OCI-M2 (cell line): ENCODE results near the gene PAN3.

ENCODE experiments used
- DNase-seq: peaks from one replicate; lab custom pipeline; 2025; ENCODE audit not compliant: unreplicated experiment; lab: John Stamatoyannopoulos, UW

The PAN3 gene

DNA sequence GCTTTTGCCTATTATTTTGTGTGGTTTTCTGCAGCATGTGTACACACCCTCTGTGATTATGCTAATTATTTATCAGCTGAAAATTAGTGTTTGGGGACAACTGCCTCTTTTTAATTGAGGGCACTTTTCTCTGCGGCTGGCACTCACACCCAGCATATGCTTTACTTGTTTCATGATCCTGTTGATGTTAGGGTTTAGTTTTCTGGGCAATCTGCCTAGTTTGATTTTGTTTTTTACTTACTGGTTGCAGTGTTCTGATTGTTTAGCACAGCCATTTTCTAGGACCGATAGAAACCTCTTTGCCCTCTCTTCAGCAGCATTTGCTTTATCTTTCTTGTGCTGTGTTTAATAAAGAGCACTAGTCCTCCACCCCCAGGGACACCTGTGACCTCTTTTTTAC, 161.6 kb downstream of the PAN3 start:
- DNase-seq = no peak

DNA sequence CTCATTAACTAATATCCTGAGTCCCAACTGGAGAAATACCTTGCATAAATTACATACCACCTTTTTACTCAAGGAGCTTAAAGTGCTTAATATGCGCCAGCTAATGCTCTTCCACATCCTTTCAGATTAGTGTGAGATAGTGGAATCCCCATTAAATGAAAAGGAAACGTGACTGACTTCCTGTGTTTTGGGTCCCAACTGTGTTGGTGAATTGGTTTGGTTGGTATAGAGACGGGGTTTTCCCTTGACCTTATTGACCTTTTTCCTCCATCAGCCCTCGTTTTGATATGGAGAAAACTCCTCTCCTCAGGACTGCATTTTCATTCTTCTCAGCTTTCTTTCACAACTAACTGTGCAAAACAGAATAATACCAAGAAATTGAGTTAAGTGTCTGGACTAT, 163.5 kb downstream of the PAN3 start:
- DNase-seq = no peak

DNA sequence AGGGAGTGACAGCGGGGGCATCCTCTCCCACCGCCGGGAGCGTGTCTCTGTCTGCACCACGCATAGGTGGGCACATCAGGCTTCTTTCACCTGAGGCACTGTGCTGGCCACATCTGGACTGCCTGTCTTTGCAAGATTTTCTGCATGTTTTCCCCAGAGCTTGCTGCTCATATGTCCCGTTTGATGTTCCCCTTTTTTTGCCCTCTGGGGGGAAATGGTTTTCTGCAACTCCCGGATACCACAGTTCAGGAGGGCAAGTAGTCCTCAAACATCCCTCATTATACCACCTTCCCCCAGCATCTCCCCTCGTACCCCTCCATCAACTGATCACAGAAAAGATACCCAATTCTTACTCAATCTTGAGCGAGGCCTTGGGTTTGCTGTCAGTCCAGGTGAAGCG, 168.0 kb downstream of the PAN3 start:
- no peak for DNase-seq

DNA sequence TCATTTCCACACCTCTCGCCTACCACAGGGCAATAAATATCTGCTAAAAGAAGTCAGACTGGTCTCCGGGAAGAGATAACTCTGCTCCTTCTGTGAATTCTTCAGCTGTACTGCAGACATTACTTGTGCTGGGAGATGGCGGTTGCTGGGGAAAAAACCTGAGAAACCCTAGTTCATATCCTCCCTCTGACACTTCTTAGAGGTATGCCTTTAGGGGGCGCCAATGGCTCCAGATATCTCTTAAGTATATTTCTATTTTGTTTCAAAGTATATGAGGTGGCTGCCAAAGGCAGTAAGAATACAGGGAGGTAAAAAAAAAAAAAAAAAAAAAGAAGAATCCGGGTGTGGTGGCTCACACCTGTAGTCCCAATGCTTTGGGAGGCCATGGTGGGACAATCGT, 175.2 kb downstream of the PAN3 start:
- DNase-seq = no peak

DNA sequence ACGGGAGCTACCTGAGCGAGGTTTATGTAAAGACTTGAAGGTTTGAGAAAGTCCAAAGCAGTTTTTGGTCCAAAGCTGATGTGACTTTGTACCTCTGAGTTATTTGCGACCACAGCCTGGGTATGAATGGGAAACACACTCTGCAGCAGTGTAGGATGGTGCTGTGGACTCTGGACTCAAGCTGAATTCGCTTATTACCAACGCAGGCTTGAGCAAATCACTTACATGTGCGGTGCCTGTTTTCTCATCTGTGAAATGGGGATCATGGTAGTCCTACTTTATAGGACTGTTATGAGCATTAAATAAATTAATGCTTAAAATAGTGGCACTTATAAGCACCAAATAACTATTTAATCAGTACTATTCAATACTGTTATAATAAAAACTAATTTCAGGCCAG, 176.5 kb downstream of the PAN3 start:
- no peak for DNase-seq

DNA sequence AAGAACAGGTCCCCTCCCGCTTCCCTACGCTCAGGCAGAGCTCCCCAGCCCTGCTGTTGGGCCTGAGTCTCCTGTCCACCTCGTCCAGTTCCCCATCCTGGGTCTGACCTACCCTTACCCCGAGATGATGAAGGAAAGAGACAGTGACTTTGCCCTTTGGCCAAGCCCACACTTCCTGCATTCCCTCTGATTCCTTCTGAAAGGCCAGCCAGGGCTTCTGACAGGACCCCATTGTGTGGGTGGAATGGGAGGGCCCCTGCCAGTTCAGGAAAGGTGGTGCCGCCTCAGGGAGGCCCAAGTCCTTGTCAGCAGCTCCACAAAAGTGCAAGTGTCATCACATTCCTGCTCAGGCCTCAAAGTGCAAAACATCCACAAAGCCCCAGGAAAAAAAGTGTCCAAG, 177.8 kb downstream of the PAN3 start:
- no peak for DNase-seq

DNA sequence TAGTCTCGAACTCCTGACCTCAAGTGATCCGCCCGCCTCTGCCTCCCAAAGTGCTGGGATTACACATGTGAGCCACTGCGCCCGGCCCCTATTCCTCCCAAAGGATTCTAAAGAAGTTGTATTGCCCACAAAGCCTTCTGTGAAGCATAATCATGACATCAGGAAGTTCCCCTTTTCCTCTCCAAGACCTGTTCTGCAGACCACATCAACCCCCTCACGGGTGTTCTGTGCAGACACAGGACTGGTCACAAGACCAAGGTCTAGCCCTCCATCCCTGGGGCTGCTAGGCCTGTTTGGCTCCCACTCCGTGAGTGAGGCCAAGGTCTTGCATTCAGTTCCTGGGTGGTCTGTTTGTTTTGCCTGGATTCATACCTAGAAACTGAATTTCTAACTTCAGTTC, 178.5 kb downstream of the PAN3 start:
- no peak for DNase-seq

DNA sequence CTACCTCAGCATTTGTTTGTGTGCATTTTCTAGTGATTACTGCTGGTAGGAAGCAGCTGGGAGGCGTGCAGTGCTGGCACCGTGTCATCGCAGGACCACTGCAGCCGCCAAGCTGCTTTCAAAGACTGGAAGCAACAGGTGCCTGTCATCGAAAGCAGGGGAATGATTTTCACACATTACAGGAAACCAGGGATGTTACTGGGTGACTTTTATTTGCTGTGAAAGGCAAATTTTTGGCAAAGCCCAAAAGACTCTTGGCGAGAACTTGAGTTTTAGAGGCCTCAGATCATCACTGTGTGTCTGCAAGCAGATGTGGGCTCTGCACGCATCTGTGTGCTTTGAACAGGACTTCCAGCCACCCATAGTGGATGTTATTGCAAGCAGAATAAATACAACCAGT, 180.2 kb downstream of the PAN3 start:
- no peak for DNase-seq

DNA sequence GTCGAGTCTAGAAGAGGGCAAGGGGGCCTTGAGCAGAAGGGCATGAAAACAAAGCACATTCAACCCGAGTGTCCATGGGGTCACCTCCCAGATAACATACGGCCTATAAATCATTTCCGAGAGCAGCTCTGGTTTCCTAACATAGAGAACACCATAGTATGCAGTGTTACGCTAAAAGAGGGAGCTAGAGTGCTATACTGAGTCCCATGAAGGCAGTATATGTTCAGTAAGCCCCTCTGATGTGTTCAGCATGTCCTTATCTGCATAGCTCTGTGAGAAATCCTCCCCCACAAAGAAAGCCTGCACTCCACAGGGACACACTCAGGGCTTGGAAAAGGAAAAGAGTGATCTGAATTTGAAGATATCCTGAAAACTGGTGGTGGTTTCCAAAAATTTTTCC, 181.2 kb downstream of the PAN3 start:
- no peak for DNase-seq

DNA sequence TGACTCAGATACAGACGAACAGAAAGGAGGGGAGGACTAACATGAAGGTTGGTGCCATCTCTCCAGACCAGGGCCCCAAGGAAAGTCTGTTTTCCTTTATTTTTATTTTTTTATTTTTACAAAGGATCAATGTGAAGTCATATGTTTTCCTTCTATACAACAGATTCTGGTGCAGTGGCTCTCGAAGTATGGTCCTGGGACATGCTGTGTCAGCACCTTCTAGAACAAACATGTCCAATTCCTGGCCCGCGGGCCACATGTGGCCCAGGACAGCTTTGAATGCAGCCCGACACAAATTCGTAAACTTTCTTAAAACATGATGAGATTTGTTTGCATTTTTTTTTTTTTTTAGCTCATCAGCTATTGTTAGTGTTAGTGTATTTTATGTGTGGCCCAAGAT, 181.9 kb downstream of the PAN3 start:
- DNase-seq = no peak

DNA sequence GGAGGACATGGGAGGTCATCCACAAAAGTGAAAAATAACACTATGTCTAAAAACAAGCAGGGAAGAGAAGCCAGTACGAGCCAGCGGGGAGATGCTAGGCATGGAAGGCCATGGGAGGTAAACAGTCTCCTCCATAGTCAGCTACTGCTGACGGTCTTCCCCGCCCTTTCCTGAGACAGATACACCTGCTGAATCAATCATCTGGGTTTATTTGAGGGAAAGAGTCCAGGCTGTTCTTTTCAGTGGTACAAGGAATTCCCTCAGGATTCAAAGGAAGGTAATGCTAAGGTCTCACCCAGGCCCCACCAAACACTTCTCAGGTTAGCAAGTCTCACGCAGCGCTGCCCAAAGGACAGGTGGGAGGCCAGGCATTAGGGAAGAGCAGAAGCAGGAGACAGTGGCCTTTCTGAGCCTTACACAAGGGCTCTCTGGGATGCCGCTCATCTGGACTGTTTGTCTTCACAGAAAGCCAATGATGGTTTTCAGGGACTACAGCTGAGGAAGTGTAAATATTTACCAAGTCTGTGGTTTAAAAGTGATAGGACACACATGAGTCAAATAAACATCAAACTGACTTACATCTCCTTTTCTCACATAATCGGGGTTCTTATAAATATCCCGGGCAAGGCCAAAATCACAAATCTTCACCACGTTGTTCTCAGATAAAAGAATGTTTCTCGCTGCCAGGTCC, 182.7 kb downstream of the PAN3 start:
- DNase-seq = no peak

DNA sequence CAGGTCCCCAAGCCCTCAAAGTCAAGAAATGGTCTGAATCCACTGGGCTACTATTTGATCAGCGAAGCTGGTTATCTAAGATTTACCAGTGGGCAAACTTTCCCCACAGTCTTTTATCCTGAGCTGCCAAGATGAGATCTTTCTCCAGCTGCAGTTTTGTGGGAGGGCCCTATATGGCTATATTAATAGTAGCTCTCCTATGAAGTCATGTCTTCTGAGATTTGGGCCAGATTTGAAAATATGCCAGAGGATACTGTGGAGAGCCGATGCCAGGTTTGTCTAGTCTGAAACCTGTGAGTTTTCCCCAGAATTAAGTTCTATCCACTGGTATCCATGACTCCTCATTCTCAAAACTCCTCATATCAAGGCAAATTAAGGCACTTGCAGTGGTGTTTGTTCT, 183.4 kb downstream of the PAN3 start:
- no peak for DNase-seq

DNA sequence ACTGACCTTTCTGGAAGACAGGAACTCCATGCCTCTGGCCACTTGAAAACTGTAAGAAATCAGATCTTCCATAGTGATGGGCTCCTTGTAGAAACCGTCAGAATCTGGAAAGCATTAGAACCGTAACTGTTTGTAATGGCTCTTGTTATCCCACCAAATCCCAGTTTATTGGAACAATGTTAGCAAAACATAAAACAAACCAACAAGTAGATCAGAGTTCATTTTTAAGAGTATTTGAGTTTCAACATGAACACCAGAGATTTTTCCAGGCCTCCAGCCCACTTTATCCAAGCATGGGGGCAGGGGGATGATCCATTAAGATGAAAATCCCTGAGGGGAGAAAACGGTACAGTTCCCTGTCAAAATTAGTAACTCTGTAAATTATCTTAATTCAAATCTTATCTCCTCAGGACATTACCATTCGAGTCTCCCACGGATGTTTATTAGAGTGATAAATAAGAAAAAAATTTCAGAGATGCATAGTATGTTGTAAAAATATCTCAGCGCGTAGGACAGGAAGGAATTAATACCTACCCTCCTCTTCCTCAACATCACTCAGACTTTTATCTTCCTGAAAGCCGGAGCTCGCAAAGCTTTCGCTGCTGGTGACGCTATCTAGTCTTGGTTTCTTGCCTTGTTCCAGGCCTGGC, 184.0 kb downstream of the PAN3 start:
- no peak for DNase-seq

DNA sequence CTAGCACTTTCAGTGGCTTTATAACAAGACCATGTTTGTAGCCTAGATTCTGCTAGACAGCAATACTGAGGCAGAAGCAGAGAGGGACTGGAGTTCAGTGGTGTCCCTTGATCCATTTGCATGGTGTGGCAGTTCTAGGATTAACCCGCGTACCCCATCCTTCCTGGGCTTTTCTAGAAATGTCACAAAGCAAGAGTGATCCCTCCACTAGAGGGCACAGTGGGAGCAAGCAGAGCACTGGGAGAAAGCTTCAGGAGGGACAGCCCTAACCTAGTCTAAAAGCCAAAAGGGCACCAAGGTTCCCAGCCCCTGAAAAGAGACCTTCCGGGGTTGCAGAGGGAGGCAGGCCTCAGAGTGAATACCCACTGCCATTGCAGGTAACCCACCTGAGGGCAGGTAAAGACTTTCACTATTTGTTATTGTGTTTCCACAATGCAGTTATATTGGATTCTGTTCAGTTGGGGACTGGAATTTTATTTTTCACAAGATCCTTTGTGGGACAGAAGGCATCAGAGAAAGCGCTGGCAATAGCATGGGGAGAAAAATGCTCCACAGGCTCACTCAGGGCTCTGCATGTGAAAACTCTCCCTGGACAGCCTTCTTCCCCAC, 185.9 kb downstream of the PAN3 start:
- peak; percentile 3 for DNase-seq

DNA sequence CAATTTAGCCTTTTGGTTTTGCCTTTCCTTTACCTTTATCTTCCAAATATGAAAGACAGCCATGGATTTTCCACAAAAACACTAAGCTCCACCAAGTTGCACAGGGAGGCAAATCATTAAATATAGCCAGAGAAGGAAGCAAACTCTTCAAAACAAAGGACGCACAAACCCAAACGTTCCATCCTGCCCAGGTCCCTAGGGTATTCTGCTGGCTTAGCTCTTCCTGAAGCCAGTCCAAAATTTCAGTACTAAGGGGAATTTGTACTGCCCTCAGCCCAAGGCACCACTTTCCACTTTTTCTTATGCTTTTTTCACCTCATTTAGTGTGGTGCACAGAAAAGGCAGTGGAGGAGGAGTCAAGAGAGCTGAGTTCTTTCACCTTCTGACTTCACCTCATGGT, 186.7 kb downstream of the PAN3 start:
- no peak for DNase-seq

DNA sequence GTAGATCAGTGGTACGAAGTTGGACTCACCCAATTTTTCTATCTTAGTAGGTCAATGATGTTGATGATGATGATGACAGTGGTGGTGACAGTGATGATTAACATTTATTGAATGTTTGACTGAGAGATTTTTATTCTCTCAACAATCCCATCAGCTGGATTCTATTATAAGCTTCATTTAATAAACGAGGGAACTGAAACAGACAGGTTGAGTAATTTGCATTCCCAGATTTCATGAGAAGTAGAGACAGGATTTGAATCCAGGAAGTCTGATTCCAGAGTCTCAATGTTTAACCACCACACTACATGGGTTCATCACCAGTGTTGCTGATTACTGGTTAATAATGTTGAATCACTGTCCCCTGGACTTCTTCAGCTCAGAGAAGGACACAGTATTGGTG, 187.7 kb downstream of the PAN3 start:
- no peak for DNase-seq

DNA sequence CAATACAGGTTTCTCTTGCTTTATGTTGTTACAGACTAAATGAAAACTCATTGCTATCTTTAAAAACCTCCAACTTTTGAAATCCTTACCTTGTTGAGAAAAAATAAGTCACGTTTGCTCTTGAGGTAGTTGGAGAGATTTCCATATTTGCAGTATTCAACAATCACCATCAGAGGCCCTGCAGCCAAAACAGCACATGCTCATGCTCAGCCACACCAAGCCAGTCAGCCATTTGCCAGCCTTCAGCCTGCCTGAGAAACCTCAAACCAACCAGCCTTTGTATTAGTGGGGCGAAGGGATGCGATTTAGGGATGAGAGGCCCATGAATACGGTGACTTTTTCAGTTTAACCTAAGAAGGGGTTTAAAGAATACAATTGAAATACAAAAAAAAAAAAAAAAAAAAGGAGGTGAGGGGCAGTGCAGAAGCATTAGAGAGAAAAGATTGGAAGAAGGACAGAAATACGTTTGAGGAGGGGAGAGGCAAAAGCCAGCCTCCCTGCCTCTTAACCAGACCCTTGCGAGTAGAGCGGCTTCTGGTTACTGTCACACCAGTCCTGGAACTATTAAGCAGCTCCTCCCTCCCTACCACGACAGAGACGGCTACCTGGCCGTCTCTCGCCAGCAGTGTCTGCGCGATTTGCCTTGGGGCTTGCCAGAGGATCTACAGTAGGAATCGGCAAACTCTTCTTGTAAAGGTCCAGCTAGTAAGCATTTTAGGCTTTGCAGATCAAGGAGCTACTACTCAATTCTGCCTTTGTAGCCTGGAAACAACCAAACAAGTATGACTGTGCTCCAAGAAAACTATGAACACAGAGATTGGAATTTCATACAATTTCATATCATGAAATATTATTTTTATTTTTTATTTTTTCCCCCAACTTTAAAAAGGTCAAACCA, 189.3 kb downstream of the PAN3 start:
- DNase-seq = no peak

DNA sequence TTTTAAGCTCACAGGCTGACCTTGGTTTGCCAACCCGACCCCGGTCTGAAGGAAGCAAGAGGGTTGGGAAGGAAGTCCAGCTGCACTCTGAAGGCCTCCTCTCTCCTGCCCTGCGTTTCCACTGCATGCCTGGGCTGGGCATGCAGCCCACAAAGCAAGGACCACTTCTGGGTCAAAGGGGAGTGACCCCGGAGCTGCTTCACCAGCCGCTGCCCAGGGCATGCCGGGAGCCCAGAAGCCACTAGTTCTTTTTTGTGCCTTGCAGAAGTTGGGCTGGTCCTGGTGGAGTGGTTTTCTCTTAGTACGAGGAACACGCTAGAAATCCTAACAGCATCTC, 189.9 kb downstream of the PAN3 start:
- DNase-seq = no peak

DNA sequence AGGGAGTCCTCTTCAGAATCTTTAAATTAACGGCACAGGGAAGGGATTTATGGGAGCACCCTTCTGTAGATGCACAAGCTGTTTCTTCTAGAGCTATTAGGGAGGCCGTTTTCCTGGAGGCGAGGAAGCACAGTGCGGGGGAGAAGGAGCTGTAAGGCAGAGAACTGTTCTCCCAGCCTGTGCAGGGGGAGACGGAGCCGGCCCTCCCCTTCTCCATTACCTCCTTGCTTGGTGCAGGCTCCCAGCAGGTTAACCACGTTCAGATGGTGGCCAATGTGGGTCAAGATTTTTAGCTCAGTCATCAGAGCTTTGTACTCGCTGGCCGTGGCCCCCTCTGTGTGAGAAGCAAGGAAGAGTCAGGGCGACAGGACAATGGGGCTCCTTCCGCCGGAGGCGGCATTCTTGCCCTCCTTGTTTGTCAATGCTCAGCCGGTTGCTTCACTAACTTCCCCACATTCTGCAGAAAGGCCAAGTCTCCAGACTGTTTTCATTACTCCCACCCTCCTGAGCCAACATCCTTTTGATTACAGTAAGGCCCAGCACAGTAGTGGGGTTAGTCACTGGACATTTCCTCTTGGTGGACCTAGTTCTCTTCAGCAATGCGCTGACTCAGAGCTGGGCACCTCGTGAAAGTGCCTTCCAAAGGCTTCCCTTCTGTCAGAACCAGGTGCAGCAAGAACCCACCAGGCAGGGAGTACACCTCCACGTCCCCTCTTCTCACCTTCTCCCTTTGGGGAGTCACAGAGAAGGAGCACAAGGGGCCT, 191.2 kb downstream of the PAN3 start:
- no peak for DNase-seq

DNA sequence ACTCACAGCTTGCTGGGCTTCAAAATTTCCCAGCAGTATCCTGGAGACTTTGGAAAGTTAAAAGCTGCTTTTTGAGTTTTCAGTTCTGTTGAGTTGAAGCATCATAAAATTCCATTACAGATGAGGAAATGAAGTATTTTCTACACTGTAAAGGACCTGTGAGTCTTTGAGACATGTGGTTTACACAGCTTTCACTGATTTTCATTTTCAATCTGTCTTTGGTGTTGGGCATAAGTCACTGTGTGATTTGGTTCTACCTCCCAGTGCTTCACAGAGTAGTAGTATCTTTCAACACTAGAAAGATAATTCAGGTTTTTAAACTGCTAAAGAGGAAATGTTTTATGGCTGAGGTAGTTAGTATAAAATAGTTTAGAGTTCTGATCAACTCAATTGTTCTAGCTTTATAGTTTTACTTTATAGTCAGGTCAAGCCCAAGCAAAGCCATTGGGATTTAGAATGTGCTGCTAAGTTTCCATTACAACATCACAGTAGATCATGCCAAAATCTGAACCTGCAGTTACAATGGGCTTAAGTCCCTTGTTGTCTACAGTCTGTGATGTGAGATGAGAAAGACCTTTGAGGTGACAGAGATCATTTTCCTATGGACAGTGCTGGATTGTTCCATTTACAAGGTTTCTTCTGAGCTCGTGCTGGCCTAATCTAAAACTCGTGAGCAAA, 195.0 kb downstream of the PAN3 start:
- DNase-seq = no peak
